ENCODE results near the gene DOHH.

DNA sequence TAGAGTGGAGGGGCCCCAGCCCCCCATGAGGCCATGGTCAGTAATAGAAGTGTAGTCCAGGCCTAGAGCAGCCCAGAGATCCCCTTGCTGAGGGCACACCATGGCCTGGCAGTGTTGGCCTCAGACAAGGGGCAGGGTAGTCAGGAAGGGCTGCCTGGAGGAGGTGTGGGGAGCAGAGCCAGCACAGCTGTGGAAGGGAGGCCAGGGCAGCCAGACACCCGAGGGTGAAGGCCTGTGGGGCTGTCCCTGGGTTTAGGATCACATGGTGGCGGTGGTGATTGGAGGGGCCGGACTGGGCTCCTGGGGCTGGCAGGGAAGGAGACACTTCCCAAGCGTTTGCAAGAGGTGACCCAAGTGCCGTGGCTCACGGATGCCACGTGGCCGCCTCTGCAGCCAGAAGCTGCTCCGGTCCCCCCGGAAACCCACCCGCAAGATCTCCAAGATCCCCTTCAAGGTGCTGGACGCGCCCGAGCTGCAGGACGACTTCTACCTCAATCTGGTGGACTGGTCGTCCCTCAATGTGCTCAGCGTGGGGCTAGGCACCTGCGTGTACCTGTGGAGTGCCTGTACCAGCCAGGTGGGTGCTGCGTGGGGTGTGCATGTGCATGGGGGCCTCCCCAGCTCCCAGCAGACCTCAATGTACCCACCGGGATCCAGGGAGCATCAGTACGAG is 26.9 kb upstream of the DOHH start:
- TF ChIP-seq POLR2A (IDR thresholded peaks at IDR 0.05; ENCODE audit: extremely low read depth, insufficient read length) = no peak
- TF ChIP-seq, protein P1, sequence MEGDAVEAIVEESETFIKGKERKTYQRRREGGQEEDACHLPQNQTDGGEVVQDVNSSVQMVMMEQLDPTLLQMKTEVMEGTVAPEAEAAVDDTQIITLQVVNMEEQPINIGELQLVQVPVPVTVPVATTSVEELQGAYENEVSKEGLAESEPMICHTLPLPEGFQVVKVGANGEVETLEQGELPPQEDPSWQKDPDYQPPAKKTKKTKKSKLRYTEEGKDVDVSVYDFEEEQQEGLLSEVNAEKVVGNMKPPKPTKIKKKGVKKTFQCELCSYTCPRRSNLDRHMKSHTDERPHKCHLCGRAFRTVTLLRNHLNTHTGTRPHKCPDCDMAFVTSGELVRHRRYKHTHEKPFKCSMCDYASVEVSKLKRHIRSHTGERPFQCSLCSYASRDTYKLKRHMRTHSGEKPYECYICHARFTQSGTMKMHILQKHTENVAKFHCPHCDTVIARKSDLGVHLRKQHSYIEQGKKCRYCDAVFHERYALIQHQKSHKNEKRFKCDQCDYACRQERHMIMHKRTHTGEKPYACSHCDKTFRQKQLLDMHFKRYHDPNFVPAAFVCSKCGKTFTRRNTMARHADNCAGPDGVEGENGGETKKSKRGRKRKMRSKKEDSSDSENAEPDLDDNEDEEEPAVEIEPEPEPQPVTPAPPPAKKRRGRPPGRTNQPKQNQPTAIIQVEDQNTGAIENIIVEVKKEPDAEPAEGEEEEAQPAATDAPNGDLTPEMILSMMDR (IDR thresholded peaks at IDR 0.05; ENCODE audit: low read depth, low read length) = no peak
- no peak for TF ChIP-seq MYC (IDR thresholded peaks at IDR 0.05; ENCODE audit: low read depth, low read length)
